Activated T-cell treated with anti-CD3 and anti-CD28 coated beads for 1 hour (primary cell): Measurements from ENCODE around the gene AGPAT2.

Experiments used
- DNase-seq: peaks from one replicate; pipeline ENCODE4 v3.0.0-alpha.2; 2020; ENCODE audit warnings: low read depth

Gene AGPAT2

DNA sequence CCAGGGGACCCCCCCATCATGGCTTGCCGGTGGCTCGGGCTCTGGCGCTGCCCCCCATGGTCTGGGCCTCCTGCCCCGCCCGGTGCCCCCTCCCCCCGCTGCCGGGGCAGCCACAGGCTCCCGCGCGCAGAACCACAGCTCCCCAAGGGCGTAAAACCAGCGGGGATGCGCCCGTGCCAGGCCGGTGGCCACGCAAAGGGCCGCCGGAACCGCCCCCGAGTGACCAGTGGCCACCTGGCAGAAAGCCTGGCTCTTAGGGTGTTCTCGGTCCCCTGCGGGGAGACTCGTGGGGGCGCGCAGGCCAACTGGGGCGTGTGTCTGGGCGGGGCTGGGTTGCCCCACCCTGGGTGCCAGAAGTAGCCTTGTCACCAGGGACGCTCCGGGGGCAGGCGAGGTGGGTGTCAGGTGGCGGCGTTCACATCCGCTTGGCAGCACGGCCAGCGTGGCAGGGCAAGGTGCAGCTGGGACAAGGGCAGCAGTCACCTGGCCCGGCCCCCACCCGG is 515 bp upstream of the AGPAT2 start:
- DNase-seq, result no peak

DNA sequence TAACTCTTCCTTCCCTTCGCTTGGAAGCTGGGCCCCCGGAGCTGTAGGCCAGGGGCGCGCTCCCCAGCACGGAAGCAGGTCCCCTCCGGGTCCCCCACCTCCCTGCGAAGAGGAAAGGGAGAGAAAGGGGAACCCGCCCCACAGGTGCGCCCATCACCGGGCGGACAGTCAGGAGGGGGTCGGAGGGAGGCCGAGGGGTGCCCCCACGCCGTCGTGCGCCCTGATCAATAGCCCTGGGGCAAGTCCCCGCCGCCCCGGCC is 793 bp downstream of the AGPAT2 start:
- no peak for DNase-seq

DNA sequence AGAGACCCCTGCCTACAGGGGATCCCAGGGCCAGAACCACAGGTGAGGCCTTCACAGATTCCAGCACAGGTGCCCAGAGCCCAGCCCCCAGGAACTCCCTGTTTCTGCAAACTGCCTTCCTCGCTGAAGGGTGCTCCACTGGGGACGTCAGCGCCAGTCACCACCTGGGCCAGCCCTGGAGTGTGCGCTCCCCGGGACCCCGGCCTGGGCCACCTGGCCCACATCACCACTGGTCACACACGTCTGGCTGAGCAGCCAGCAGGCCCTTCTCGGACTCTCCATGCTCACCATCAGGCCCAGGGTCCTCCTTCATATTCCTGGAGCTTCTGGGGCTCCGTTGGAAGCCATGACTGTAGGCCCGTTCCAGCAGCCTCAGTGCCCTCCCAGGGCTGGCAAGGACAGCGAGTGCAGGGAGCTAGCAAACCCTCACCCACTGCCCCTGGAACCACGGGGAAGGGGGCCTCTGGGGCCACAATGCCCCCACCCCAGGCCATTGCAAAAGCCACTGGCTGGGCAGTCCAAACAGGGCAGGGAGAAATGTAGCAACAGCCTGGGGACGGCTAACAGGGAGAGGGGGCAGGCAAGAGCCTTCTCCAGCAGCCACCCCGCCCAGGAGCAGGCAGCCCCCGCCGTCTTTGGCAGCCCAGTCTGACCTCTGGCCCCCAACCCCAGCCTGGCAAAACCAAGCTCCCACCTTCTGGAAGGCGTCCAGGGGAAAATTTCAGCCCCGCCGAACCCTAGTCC is 1.3 kb downstream of the AGPAT2 start:
- DNase-seq, result no peak

DNA sequence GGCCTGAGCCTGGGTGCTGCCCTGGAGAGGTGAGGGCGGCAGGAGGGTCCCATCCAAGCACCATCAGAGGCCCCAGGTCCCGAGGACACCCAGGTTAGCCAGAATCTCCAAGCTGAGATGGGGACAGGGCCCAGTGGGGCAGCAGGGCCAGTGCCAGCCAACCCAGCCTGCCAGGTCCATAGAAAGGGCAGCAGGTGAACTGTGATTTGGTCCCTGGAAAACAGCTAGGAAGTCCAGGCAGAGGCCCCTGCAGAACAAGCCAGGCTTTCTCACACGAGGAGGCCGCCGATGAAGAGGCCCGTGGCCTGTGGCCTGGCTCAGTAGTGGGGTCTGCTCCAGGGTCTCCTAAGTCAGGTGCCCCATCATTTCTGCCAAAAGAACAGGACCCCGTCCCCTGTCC is 2.0 kb downstream of the AGPAT2 start:
- no peak for DNase-seq

DNA sequence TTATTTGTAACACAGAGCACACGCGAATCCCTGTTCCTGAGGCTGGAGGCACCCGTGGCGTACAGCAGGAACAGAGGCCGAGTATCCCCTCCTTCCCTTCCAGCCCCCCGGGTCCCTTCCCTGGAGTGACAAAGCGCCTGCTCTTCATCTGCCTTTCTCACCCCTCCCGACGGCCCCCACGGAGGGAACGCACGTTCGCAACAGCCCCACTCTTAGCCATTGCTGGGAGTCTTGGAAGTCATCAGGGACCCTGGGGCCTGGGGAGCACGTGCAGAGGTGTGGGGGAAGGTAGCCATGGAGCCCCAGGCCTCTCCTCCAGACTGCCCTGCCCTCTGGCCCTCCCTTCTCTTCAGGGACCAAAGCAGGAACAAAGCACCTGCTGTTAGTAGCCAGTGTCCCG is 2.5 kb downstream of the AGPAT2 start:
- DNase-seq, result no peak

DNA sequence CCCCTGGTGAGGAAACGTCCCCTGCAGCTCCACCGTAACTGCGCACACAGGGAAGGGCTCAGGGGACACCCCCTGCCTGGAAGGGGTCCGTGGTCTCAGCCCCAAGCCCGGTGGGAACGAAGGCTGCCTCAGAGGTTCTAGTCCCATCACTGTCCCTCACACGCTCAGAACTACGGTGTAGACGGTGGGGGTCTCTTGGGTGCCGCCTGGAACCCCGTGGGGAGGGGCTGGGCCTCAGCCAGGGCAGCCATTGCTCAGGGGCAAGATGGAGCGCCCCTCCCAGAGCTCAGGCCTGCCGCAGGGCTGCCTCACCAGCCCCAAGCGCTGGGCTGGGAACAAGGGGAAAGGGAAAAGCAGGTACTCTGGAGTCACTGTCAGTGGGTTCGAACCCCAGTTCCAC is 2.9 kb downstream of the AGPAT2 start:
- no peak for DNase-seq

DNA sequence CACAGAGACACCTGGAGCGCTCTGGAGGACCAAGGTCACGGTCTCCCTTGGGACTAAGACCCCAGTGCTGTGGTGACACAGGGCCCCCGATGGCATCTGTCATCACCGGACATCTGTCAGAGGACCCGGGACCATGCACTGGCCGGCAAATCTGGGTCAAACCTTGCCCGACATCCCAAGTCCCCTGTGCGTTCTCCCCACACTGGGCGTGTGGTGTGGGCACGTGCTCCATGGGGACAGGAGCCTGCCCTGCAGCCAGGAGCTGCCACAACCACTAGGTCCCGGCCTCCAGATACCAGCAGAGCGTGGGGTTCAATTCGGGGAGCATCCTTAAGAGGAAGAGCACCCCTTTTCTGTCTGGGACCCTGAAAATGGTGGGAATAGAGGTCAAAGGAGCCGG is 3.5 kb downstream of the AGPAT2 start:
- DNase-seq, result no peak

DNA sequence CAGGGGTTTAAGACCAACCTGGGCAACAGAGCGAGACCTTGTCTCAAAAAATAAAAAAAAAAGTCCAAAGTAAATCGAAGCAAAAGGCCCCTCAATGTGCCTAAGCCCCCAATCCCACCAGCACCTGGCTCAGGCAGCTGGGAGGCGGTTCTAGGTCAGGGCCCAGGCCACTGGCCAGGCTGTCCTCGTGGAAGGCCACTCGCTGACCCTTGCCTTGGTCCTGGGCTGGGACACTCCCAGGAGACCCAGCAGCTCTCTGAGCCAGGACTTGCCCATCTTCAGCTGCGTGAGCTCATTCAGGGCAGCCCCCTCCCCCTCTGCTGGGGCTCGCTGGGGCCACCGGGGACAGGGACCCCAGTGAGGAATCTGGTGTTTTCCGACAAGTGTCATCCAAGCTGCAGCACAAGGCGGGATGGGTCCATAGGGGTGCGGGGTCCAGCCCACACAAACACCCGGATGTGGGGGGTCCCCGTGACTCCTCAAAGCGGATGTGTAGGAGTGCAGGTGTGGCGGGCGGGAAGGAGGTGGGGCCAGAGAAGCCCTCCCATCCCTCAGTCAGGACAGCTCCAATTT is 4.0 kb downstream of the AGPAT2 start:
- no peak for DNase-seq

DNA sequence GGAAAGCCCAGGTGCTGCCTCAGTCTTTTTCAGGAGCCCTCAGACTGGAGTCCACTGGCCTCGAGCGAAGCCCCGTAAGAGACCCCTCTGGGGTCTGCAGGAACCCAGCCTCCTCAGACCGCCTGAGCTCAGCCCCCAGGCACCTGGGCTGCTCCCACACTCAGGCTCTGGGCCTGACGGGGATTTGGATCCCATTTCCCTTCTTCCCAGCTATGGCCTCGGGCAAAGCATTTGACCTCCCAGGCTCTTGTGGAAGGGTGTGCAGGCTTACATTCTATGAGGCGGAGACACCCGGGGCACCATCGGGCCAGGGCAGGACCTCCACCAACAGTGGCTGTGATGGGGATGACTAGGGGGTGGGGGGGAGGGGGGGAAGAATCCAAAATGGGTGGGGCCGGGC is 4.5 kb downstream of the AGPAT2 start:
- no peak for DNase-seq

DNA sequence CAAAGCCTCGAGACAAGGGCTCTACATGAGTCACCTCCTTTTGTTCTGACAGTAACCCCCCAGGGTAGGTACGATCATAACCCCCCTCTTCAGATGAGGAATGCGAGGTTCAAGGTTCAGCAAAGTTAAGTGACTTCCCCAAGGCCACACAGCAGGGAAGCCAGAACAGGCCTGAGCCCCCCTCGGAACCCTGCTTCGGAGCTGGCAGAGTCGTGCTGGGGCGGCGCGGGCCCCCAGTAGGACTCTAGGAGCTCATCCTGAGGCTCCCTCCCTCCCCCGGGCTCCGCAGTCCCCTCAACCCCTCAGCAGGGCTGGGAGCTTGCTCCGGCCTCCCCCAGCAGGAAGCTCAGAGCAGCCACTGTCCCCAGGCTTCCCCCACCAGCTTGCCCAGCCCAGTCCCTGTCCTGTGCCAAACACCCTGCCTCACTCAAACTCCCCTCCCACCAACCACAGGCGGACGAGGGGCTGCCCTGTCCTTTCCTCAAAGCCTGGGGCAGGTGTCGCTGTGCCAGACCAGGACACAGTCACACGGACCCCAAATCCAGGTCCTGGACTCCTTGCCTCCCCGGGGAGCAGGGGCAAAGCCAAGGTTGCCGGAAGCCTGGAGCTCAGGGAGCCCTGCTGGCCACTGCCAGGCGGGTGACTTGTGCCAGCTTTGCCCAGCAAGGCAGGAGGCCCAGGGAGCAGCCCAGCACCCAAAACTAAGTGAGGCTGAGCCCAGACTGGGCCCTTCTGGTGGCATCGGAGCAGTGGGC is 5.1 kb downstream of the AGPAT2 start:
- no peak for DNase-seq

DNA sequence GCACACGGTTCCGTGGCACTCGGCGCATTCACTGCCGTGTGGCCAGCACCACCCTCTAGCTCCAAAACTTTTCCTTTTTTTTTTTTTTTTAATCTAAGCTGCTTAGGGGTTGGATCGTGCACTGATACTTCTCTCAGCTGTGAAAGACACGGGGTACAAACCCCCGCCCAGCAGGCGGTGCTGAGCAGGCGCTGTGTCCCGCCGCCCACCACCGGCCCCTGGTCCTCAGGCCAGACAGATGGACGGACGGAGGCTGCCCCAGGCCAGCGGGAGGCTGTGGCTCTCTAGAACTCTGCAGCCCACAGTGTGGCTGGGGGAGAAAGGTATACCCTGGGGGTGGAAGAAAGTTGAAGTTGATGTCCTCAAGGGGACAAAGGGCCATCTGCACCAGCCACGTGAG is 6.2 kb downstream of the AGPAT2 start:
- DNase-seq, result no peak

DNA sequence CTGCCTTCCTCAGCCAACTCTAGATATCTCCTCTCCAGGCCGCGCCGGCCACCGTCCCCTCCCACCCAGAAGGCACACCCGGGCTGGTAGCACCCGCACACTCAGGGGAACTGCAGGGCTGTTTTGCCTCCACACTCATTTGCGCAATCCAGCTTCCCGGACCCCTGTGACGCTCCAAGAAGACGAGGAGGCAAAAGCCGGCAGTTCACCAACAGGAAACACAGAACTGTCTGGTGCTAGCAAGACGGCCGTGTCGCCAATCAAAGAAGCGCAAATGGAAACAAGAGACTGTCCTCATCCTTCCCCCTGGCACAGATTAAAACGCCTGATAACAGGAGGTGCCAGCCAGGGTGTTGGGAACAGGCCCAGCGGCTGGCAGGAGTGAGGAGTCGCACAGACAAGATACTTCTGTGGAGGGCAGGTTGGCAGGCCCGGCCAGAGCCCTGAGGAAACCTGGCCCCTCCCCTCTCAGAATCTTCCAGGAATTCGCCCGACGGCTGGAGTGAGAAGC is 7.8 kb downstream of the AGPAT2 start:
- DNase-seq, result no peak

DNA sequence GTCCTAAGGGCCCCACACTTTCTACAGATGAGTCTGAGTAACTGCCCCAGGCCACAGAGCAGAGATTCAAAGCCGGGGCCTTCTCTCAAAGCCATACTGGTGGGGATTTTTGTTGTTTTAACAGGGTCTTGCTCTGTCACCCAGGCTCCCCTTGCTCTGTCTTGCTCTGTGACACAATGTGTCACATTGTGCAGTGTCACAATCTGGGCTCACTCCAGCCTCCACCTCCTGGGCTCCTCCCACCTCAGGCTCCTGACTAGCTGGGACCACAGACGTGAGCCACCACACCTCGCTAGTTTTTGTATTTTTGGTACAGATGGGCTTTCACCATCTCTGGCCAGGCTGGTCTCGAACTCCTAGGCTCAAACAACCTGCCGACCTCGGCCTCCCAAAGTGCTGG is 8.6 kb downstream of the AGPAT2 start:
- DNase-seq, result no peak

DNA sequence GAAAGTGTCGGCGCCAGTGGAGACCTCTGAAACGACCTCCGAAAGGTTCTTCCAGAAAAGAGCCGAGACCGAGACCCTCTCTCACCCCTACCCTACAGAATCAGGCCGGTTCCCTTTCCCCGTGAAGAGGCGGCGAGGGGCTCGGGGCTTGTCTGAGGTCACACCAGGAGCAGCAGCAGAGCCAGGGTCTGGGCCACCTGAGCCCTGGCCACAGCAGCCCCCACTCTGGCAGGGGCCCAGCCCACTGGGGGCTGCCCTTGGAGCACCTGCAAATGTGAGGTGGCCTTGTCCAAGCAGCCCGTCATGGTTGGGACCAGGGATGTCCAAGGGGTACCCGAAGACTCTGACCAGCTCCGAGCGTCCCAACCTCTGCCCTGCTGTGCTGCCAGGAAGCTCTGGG is 9.2 kb downstream of the AGPAT2 start:
- no peak for DNase-seq

DNA sequence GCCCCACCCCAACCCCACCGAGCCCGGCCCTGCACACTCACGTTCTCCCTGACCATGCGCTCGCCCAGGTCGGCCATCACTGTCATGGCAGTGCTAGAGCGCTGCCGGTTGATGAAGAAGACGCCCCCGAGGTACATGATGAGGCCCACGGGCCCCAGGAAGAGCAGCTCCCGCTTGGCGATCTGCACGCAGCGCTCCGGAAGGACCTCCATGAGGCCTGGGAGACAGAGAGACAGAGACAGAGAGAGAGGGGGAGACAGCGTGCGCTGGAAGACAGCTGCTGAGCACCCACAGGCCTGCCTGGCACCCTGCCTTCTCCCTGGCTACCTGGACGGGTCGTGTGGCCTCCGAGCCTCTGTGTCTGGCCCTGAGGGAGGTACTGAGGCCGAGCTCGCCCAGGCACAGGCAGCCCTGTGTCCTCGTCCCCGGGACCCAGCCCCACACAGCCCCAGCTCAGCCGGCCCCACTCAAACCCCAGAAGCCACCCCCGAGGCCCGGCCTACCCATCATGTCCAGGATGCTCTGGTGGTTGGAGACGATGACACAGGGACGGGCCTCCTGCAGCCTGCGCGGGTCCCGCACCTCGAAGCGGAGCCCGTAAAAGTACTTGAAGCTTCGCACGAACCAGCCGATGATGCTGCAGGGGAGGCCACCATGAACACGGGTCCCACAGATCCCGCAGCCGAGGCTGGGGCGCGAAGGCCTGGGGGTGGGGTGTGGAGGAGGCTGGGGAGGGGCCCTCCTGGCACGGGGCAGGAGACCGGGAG is 10.2 kb downstream of the AGPAT2 start:
- no peak for DNase-seq

DNA sequence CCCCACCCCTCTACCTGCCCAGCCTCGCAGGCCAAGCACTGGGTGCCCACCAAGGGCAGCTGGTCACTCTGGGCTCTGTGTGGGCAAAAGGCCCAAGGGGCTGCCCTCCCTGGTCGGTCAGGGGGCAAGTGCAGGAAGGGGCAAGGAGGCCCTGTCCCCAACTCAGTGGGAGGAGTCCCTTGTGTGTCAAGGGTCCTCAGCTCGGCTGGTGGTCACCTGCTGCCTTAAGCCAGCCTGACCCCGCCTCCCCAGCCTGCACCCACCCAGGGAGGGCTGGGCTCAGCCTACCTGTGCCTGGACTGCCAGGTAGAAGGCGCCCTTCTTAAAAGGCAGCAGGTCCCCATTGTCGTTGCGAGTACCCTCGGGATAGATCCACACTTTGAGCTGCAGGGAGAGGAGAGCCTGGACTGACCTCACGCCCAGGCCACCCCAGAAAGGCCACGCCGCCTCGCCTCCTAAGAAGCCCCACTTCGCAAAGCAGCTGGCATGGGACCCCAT is 10.9 kb downstream of the AGPAT2 start:
- DNase-seq, result no peak

DNA sequence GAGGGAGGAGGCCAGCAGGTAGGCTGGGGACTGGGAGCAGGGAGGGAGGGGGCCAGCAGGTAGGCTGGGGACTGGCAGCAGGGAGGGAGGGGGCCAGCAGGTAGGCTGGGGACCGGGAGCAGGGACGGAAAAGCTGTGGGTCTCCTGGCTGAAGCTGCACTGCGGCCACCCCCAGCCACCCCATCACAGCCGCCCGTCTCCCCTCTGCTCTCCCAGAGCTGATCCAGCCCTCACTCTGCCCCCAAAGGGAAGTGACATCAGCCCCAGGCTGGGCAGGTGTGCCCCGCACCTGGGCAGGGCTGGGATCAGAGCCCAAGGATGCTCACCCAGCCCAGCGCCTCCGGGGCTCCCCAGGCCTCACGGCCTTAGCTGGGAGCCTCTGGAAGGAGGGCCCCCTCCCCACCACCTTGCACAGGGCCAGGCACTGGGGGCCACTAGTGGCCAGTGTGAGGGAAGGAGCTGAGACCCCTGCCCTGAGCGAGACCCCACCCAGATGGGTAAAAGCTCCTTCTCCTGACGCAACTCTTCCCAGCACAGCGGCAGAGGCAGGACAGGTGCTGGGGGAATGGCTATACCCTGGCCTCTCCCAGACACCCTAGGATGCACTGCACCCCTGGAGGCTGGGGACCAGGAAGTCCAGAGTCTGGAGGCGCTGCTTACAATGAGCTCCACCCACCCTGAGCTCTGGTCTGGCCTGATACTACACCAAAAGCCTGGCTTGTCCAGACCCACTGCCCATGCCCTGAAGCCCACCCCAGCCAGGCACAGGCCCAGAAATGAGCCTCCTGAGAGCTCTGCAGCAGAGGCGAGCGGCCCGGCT is 11.6 kb downstream of the AGPAT2 start:
- DNase-seq, result no peak

DNA sequence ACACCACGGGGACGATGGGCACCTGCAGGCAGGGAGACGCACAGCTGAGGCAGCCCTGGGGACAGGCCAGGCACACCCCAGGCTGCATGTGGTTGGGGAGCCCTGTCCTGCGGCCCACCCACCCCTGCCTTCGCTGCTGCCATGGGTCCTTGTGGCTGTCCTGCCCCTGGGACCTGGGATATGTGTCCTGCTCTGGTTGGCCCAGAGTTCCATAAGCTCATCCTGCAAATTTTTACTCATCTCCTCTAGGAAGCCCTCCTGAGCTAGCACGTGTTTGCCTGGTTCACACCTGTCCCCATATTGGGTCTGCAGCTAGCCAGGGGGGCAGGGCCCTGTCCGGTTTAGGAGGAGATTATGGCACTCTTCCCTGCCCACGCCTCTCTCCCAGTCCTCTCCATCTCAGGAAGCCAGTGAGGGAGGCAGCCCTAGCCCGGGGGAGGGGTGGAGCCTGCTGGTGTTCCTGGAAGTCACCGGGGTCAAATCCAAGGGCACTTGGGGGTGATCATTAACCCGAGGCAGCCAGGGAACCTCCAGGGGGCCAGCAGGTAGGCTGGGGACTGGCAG is 12.4 kb downstream of the AGPAT2 start:
- DNase-seq, result no peak

DNA sequence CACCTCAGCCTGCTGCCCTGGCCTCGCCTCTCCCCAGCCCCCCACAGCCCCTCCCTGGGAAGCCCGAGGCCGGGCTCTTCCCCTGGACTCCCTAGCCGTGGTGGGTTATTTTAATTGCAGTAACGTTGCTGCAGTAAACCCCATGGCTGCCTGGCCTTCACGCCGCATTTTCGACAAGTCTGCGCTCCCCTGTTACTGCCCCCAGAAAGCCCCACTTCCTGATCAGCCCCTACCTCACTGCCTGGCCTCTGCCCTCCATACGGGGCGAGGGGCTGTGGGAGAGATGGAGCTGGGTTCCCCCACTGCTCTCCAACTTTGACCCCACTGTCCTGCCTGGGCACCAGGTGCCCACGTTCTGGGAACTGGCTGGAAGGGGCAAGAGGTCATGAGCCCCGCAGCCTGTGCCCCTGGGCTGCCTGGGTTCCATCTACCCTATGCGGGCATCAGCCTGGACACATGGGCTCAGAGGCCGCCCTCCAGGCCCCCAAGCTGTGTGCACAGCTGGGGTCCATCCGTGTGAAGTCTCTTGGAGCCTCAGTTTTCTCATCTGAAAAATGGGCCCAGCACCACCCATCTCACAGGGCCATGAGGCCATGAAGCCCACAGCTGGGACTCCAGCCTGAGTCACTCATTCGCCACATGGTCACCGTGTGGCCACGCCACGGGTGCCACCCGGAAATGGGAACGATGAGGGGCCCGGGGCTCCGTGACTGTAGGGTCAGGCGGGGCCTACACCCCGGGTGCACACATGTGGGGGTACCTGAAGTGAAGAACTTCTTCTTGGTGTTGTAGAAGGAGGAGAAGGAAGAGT is 13.1 kb downstream of the AGPAT2 start:
- DNase-seq, result no peak
